GM23338 (cell line): ENCODE data around the gene LYRM2. TPM values are rescaled to one million over a fixed set of nuclear protein-coding genes. Genes with fewer than 3 reads are reported as not detected.

Experiments used
- ATAC-seq: fragments of 200-7000 bp; cut with Tn5 transposase; 3 replicates; pipeline ENCODE4 v1.9.1; 2020
- DNase-seq: peaks from one replicate; pipeline ENCODE4 v3.0.0-alpha.2; 2015; ENCODE audit warnings: low spot score
- H2AFZ ChIP-seq: fragments of 200-600 bp; sonication (generic); 2 replicates; pipeline ENCODE4 v1.8.0; 2016; ENCODE audit warnings: antibody characterized with exemption, mild to moderate bottlenecking, moderate library complexity
- H3F3A ChIP-seq: fragments of 200-600 bp; sonication (generic); replicated peaks from 2 replicates; pipeline ENCODE4 v1.8.0; 2017; ENCODE audit warnings: antibody characterized with exemption, mixed run types, low read depth
- H3K27ac ChIP-seq: fragments of 200-600 bp; sonication (generic); 2 replicates; pipeline ENCODE4 v1.6.1; 2016; ENCODE audit warnings: low read depth
- H3K27me3 ChIP-seq: fragments of 200-600 bp; sonication (generic); 2 replicates; pipeline ENCODE4 v1.8.0; 2016; ENCODE audit warnings: mild to moderate bottlenecking, mixed run types, moderate library complexity; ENCODE audit not compliant: insufficient read depth
- H3K36me3 ChIP-seq: fragments of 200-600 bp; sonication (generic); 2 replicates; pipeline ENCODE4 v1.8.0; 2016; ENCODE audit warnings: mild to moderate bottlenecking; ENCODE audit not compliant: insufficient read depth
- H3K4me1 ChIP-seq: fragments of 200-600 bp; sonication (generic); 2 replicates; pipeline ENCODE4 v1.8.0; 2016; ENCODE audit warnings: mild to moderate bottlenecking, moderate library complexity; ENCODE audit not compliant: insufficient read depth
- H3K4me2 ChIP-seq: fragments of 200-600 bp; sonication (generic); 2 replicates; pipeline ENCODE4 v1.7.1; 2017; ENCODE audit warnings: mixed run types
- H3K4me3 ChIP-seq: fragments of 200-600 bp; sonication (generic); 2 replicates; pipeline ENCODE4 v1.6.1; 2016; ENCODE audit warnings: mixed run types
- H3K79me2 ChIP-seq: fragments of 200-600 bp; sonication (generic); replicated peaks from 2 replicates; pipeline ENCODE4 v1.8.0; 2017; ENCODE audit warnings: mild to moderate bottlenecking; ENCODE audit not compliant: insufficient read depth
- H3K9me2 ChIP-seq: fragments of 200-600 bp; sonication (generic); 2 replicates; pipeline ENCODE4 v1.8.0; 2017; ENCODE audit not compliant: insufficient read depth
- H4K20me1 ChIP-seq: fragments of 200-600 bp; sonication (generic); replicated peaks from 2 replicates; pipeline ENCODE4 v1.8.0; 2017; ENCODE audit warnings: mild to moderate bottlenecking; ENCODE audit not compliant: insufficient read depth
- H3K27ac Mint-ChIP-seq: 2 replicates; pipeline ENCODE4 v1.8.0; 2020; ENCODE audit warnings: inconsistent platforms, mild to moderate bottlenecking, moderate library complexity, mixed read lengths
- H3K27me3 Mint-ChIP-seq: 3 replicates; pipeline ENCODE4 v1.8.0; 2022; ENCODE audit warnings: low read depth, mild to moderate bottlenecking, moderate library complexity, mixed read lengths, inconsistent platforms; ENCODE audit not compliant: insufficient read depth, poor library complexity
- H3K36me3 Mint-ChIP-seq: 3 replicates; pipeline ENCODE4 v1.8.0; 2021; ENCODE audit warnings: low read depth, mild to moderate bottlenecking, inconsistent platforms, moderate library complexity, mixed read lengths
- H3K4me1 Mint-ChIP-seq: 3 replicates; pipeline ENCODE4 v1.8.0; 2020; ENCODE audit warnings: mild to moderate bottlenecking, inconsistent platforms, mixed read lengths
- H3K4me3 Mint-ChIP-seq: 3 replicates; pipeline ENCODE4 v1.8.0; 2021; ENCODE audit warnings: moderate library complexity, mild to moderate bottlenecking, inconsistent platforms, mixed read lengths
- H3K9me3 Mint-ChIP-seq: 3 replicates; pipeline ENCODE4 v1.8.0; 2020; ENCODE audit warnings: moderate library complexity, mild to moderate bottlenecking, inconsistent platforms, mixed read lengths
- CREB1 ChIP-seq: fragments of 250-450 bp; sonication (Bioruptor Pico); IDR thresholded peaks from 2 replicates; pipeline ENCODE4 v1.5.0; 2020; ENCODE audit warnings: low read depth, mild to moderate bottlenecking, moderate library complexity
- EZH2phosphoT487 ChIP-seq: fragments of 200-600 bp; sonication (generic); IDR thresholded peaks from one replicate; pipeline ENCODE4 v1.8.1; 2018; ENCODE audit warnings: antibody characterized with exemption; ENCODE audit not compliant: unreplicated experiment
- REST ChIP-seq: IDR thresholded peaks from one replicate; pipeline ENCODE4 v1.6.1; 2018; ENCODE audit warnings: antibody characterized with exemption; ENCODE audit not compliant: unreplicated experiment
- polyA plus RNA-seq: library from polyadenylated mRNA; unstranded; fragments of >200 nt; fragmentation: Nextera tagmentation; extraction: Ambion mirVana; gene quantifications from 2 replicates; pipeline ENCODE4 v1.2.1, GENCODE V29; 2016
- total RNA-seq: library from RNA; depleted of rRNA; stranded (reverse); fragments of >200 nt; shearing (Covaris generic); gene quantifications from 2 replicates; pipeline ENCODE4 v1.2.3, GENCODE V29; 2014
- TF ChIP-seq, protein P1 (sequence below), 2 experiments: fragments of 200-600 bp in 1 of 2; sonication (generic) in 1 of 2; conservative IDR thresholded peaks; 2 replicates each; pipeline versions ENCODE4 v1.5.1 to v1.6.1; 2016 to 2017; ENCODE audit warnings: antibody characterized with exemption in 2 of 2, low read depth in 2 of 2, mild to moderate bottlenecking in 2 of 2, moderate library complexity in 1 of 2
- TF ChIP-seq, protein P2 (sequence below): fragments of 250-450 bp; sonication (Bioruptor Pico); IDR thresholded peaks from 2 replicates; pipeline ENCODE4 v1.5.0; 2020; ENCODE audit warnings: mild to moderate bottlenecking, moderate library complexity

LYRM2 gene
- total and polyA plus RNA-seq, 2 experiments from 2014 or later: 20.3 to 67.3 TPM

- Mint-ChIP-seq H3K9me3 (no peaks in the 10 kb centered on the region), H3K36me3 (no peaks in the 10 kb centered on the region), H3K4me1 (peaks cover 7% of the 10 kb centered on the region; the same call in 1 of the 3 replicates), H3K27me3 (peaks cover 10% of the 10 kb centered on the region), H3K4me3 (no peak overlapping the region), H3K27ac (no peak overlapping the region)
- H4K20me1 ChIP-seq: no peaks in the 10 kb centered on the region
- H3K4me2 ChIP-seq: no peak overlapping the region
- TF ChIP-seq CREB1 (CRISPR knock-in tag): no peak
- TF ChIP-seq REST: no peak
- TF ChIP-seq, protein P1, sequence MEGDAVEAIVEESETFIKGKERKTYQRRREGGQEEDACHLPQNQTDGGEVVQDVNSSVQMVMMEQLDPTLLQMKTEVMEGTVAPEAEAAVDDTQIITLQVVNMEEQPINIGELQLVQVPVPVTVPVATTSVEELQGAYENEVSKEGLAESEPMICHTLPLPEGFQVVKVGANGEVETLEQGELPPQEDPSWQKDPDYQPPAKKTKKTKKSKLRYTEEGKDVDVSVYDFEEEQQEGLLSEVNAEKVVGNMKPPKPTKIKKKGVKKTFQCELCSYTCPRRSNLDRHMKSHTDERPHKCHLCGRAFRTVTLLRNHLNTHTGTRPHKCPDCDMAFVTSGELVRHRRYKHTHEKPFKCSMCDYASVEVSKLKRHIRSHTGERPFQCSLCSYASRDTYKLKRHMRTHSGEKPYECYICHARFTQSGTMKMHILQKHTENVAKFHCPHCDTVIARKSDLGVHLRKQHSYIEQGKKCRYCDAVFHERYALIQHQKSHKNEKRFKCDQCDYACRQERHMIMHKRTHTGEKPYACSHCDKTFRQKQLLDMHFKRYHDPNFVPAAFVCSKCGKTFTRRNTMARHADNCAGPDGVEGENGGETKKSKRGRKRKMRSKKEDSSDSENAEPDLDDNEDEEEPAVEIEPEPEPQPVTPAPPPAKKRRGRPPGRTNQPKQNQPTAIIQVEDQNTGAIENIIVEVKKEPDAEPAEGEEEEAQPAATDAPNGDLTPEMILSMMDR (conservative IDR thresholded peaks at IDR 0.05; ENCODE audit: low read depth in 2 of 2): peak; percentile 89 to 98
- TF ChIP-seq, protein P2, sequence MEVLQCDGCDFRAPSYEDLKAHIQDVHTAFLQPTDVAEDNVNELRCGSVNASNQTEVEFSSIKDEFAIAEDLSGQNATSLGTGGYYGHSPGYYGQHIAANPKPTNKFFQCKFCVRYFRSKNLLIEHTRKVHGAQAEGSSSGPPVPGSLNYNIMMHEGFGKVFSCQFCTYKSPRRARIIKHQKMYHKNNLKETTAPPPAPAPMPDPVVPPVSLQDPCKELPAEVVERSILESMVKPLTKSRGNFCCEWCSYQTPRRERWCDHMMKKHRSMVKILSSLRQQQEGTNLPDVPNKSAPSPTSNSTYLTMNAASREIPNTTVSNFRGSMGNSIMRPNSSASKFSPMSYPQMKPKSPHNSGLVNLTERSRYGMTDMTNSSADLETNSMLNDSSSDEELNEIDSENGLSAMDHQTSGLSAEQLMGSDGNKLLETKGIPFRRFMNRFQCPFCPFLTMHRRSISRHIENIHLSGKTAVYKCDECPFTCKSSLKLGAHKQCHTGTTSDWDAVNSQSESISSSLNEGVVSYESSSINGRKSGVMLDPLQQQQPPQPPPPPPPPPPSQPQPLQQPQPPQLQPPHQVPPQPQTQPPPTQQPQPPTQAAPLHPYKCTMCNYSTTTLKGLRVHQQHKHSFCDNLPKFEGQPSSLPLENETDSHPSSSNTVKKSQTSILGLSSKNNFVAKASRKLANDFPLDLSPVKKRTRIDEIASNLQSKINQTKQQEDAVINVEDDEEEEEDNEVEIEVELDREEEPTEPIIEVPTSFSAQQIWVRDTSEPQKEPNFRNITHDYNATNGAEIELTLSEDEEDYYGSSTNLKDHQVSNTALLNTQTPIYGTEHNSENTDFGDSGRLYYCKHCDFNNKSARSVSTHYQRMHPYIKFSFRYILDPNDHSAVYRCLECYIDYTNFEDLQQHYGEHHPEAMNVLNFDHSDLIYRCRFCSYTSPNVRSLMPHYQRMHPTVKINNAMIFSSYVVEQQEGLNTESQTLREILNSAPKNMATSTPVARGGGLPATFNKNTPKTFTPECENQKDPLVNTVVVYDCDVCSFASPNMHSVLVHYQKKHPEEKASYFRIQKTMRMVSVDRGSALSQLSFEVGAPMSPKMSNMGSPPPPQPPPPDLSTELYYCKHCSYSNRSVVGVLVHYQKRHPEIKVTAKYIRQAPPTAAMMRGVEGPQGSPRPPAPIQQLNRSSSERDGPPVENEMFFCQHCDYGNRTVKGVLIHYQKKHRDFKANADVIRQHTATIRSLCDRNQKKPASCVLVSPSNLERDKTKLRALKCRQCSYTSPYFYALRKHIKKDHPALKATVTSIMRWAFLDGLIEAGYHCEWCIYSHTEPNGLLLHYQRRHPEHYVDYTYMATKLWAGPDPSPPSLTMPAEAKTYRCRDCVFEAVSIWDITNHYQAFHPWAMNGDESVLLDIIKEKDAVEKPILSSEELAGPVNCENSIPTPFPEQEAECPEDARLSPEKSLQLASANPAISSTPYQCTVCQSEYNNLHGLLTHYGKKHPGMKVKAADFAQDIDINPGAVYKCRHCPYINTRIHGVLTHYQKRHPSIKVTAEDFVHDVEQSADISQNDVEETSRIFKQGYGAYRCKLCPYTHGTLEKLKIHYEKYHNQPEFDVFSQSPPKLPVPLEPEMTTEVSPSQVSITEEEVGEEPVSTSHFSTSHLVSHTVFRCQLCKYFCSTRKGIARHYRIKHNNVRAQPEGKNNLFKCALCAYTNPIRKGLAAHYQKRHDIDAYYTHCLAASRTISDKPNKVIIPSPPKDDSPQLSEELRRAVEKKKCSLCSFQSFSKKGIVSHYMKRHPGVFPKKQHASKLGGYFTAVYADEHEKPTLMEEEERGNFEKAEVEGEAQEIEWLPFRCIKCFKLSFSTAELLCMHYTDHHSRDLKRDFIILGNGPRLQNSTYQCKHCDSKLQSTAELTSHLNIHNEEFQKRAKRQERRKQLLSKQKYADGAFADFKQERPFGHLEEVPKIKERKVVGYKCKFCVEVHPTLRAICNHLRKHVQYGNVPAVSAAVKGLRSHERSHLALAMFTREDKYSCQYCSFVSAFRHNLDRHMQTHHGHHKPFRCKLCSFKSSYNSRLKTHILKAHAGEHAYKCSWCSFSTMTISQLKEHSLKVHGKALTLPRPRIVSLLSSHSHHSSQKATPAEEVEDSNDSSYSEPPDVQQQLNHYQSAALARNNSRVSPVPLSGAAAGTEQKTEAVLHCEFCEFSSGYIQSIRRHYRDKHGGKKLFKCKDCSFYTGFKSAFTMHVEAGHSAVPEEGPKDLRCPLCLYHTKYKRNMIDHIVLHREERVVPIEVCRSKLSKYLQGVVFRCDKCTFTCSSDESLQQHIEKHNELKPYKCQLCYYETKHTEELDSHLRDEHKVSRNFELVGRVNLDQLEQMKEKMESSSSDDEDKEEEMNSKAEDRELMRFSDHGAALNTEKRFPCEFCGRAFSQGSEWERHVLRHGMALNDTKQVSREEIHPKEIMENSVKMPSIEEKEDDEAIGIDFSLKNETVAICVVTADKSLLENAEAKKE (CRISPR knock-in tag): no peak
- no peak for TF ChIP-seq EZH2phosphoT487
- no peaks in the 10 kb centered on the region for H3K79me2 ChIP-seq
- H3K36me3 ChIP-seq: no peaks in the 10 kb centered on the region
- no peaks in the 10 kb centered on the region for H3F3A ChIP-seq
- no peaks in the 10 kb centered on the region for H3K4me1 ChIP-seq
- no peak overlapping the region for H3K4me3 ChIP-seq
- peak; percentile 87 for DNase-seq
- H3K27ac ChIP-seq: no peak overlapping the region; the same call in 1 of the 2 replicates
- H3K27me3 ChIP-seq: no peaks in the 10 kb centered on the region
- peak; percentile 83 for ATAC-seq
- H3K9me2 ChIP-seq: no peaks in the 10 kb centered on the region
- H2AFZ ChIP-seq: no peak overlapping the region
Measured at GRCh38 chr6:89610149-89610642, 28.4 kb downstream of the LYRM2 start.
